HuH-7 (cell line): ENCODE measurements around the gene ITGBL1.

Experiments used
- DNase-seq: peaks from one replicate; pipeline ENCODE4 v3.0.0; 2011; ENCODE audit warnings: low spot score

The ITGBL1 gene

DNA sequence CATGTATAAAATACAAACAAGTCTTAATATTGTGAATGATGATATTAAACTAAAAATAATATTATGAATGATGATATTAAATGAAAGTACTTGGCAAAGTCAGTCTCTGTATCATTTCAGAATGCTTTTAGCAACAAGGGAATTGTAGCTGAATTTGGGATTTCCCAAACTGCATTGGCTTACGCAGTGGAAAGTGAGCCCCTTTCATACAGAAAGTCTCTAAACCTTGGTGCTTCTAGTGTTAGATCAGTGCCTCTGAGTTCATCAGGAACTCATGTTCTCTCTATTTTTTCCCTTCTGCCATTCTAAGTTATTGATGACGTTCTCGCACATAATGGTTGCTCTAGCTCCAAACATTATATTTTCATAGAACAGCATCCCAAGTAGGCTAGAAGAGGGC is 300.0 kb downstream of the ITGBL1 start:
- no peak for DNase-seq

DNA sequence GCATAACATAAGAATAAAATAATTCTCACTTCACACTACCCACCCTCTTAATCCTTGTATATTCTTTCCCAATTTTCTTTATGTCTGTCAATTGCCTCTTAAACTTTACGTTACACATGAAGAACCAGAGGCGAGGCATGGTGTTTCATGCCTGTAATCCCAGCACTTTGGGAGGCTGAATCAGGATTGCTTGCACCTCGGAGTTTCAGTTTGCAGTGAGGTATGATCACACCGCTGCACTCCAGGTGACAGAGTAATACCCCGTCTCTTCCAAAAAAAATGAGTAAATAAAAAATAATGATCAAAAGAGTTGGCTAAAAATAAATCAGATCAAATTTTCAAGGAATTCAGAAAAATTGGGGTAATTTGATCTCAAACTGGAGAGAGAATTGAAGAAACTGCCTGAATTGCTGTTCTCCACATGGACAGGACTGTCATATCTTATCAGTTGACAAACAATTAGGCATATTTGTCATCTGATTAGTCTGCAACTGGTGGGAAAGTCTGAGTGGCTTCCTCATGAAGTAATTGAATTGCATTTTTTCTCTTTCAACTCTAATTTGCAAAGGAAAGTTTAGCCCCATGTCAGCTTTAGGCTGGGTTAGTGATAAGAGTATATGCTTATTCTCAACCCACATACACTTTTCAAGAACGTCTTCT is 302.9 kb downstream of the ITGBL1 start:
- no peak for DNase-seq

DNA sequence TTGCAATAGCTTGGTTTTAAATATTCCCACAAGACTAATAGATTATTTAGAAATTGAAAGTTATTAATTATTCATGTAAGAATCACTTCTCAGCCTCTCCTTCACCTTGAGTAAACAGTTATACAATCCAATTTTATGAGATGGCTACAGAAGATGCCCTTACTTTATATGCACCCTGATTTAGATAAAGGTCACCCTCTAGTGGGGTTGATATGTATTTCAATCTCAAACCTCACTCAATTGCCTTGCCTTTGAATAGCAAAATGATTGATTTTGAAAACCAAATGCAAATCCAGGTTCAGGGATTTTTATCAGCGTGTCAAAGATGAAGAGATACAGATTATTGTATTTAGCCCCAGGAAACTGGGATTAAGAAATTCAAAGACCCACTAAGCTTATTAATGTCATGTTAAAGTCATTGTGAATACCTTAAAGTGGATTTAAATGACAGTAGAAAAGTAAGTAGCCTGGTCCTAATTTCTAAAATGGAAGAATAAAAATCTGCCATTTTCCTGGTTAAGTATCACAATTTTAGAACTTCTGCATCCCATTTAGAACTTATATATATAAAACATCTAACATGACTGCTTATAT is 305.1 kb downstream of the ITGBL1 start:
- DNase-seq, result no peak

GRCh38 chr13:101763191-101763590 is 310.7 kb downstream of the ITGBL1 start:
- DNase-seq, result no peak
